Mesenchymal stem cell (in vitro differentiated cells and primary cell): Measurements from ENCODE around the gene CCDC188.

Source experiments
- DNase-seq: peaks from one replicate; pipeline ENCODE4 v3.0.0-alpha.2; 2013
- H2AFZ ChIP-seq: one replicate; pipeline ENCODE4 v1.6.1; 2013; ENCODE audit warnings: low read depth, mild to moderate bottlenecking, control low read depth, inconsistent platforms, low read length, moderate library complexity
- H2AK5ac ChIP-seq: 2 replicates; pipeline ENCODE4 v1.6.1; 2013; ENCODE audit warnings: low read length, moderate library complexity, mild to moderate bottlenecking, inconsistent platforms; ENCODE audit not compliant: severe bottlenecking
- H2BK120ac ChIP-seq: one replicate; pipeline ENCODE4 v1.6.1; 2013; ENCODE audit warnings: low read depth, mild to moderate bottlenecking, inconsistent platforms, low read length, moderate library complexity
- H2BK12ac ChIP-seq, 2 experiments: one replicate each; pipeline ENCODE4 v1.6.1; 2013; ENCODE audit warnings: inconsistent platforms in 2 of 2, low read length in 2 of 2, mild to moderate bottlenecking in 2 of 2, moderate library complexity in 2 of 2, control low read depth in 1 of 2
- H2BK15ac ChIP-seq: one replicate; pipeline ENCODE4 v1.6.1; 2013; ENCODE audit warnings: mild to moderate bottlenecking, low read depth, inconsistent platforms; ENCODE audit not compliant: poor library complexity, severe bottlenecking
- H2BK5ac ChIP-seq: 2 replicates; pipeline ENCODE4 v1.6.1; 2013; ENCODE audit warnings: low read depth, mild to moderate bottlenecking, low read length, control low read depth, inconsistent platforms; ENCODE audit not compliant: poor library complexity, severe bottlenecking
- H3K14ac ChIP-seq, 2 experiments: one replicate each; pipeline ENCODE4 v1.6.1; 2013; ENCODE audit warnings: inconsistent platforms in 2 of 2, low read length in 2 of 2, control low read depth in 1 of 2, mild to moderate bottlenecking in 1 of 2, moderate library complexity in 1 of 2
- H3K18ac ChIP-seq, 2 experiments: one replicate each; pipeline ENCODE4 v1.6.1; 2013; ENCODE audit warnings: inconsistent platforms in 2 of 2, low read length in 2 of 2, control low read depth in 1 of 2, low read depth in 1 of 2, mild to moderate bottlenecking in 1 of 2
- H3K23ac ChIP-seq, 2 experiments: one replicate each; pipeline ENCODE4 v1.6.1; 2013; ENCODE audit warnings: inconsistent platforms in 2 of 2, low read length in 2 of 2, mild to moderate bottlenecking in 2 of 2, moderate library complexity in 2 of 2, control low read depth in 1 of 2
- H3K27ac ChIP-seq: 2 replicates; pipeline ENCODE4 v1.5.1; 2013; ENCODE audit warnings: mild to moderate bottlenecking, moderate library complexity, low read length, control low read depth, inconsistent platforms; ENCODE audit not compliant: poor library complexity, severe bottlenecking
- H3K27me3 ChIP-seq, 2 experiments: 2 replicates each; pipeline versions ENCODE4 v1.6.1 to v1.7.0; 2013; ENCODE audit warnings: low read length in 2 of 2, mild to moderate bottlenecking in 2 of 2, moderate library complexity in 2 of 2, control low read depth in 1 of 2, inconsistent platforms in 1 of 2; ENCODE audit not compliant: control insufficient read depth in 1 of 2, insufficient read depth in 1 of 2
- H3K36me3 ChIP-seq, 2 experiments: 2 replicates each; pipeline versions ENCODE4 v1.6.1 to v1.7.0; 2013; ENCODE audit warnings: low read length in 2 of 2, control low read depth in 1 of 2, inconsistent platforms in 1 of 2, low read depth in 1 of 2, mild to moderate bottlenecking in 1 of 2; ENCODE audit not compliant: insufficient read depth in 2 of 2, control insufficient read depth in 1 of 2
- H3K4ac ChIP-seq, 2 experiments: one replicate each; pipeline ENCODE4 v1.6.1; 2013; ENCODE audit warnings: inconsistent platforms in 2 of 2, low read length in 2 of 2, mild to moderate bottlenecking in 2 of 2, moderate library complexity in 2 of 2, control low read depth in 1 of 2, low read depth in 1 of 2
- H3K4me1 ChIP-seq: 2 replicates; pipeline ENCODE4 v1.6.1; 2013; ENCODE audit warnings: low read depth, low read length, control low read depth; ENCODE audit not compliant: control insufficient read depth, insufficient read depth
- H3K4me2 ChIP-seq: 2 replicates; pipeline ENCODE4 v1.6.1; 2013; ENCODE audit warnings: low read length, mild to moderate bottlenecking, inconsistent platforms; ENCODE audit not compliant: poor library complexity, severe bottlenecking
- H3K4me3 ChIP-seq, 2 experiments: 2 replicates each; pipeline versions ENCODE4 v1.5.1 to v1.7.0; 2013; ENCODE audit warnings: low read length in 2 of 2, mild to moderate bottlenecking in 2 of 2, control low read depth in 1 of 2, low read depth in 1 of 2; ENCODE audit not compliant: insufficient read depth in 1 of 2
- H3K79me1 ChIP-seq: replicated peaks from 2 replicates; pipeline ENCODE4 v1.6.1; 2013; ENCODE audit warnings: mild to moderate bottlenecking, control low read depth, low read length, inconsistent platforms; ENCODE audit not compliant: poor library complexity, severe bottlenecking
- H3K9ac ChIP-seq: 2 replicates; pipeline ENCODE4 v1.7.0; 2013; ENCODE audit warnings: mild to moderate bottlenecking, low read length, moderate library complexity
- H3K9me3 ChIP-seq: 2 replicates; pipeline ENCODE4 v1.7.0; 2013; ENCODE audit warnings: mild to moderate bottlenecking, low read length; ENCODE audit not compliant: control insufficient read depth
- H4K8ac ChIP-seq: one replicate; pipeline ENCODE4 v1.6.1; 2013; ENCODE audit warnings: inconsistent platforms, mild to moderate bottlenecking, low read length, moderate library complexity
- H4K91ac ChIP-seq: one replicate; pipeline ENCODE4 v1.6.1; 2013; ENCODE audit warnings: mild to moderate bottlenecking, low read length, inconsistent platforms
- WGBS: methylation state at CpG from one replicate; pipeline ENCODE4 v1.1.7; 2013; ENCODE audit warnings: mixed read lengths; 5-methylcytosine and 5-hydroxymethylcytosine counted together

The CCDC188 gene

DNA sequence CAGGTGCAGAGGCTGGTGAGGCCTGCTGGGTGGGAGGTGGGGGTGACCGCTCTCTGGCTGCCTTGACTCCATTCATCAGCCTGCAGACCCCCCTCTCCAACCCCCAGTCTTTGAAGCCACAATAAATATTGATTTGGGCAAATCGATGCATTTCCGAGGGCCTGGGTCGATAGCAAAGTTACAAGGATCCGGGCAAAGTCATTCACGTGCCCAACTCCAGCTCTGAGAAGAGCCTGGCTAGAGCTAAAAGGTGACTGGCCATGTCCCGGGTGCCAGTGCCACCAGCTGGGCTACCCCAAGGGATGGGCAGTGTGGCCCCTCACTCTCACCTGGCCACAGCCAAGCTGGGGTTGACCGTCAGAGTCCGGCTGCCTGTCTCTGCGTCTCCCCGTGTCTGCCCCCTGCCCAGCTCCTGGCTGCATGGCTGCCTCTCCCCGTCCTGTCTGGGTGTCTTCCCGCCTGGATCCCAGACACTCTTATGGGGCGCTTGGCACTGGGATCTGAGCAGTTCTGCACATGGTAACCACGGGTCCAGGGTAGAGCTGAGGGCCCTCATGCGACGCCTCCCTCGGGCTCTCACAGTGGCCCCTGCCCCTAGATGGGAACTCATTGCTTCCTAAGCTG is 46.7 kb upstream of the CCDC188 start:
- no peak for DNase-seq
- Histone ChIP-seq H2BK12ac (no peak overlapping the region), H2BK5ac (no peak overlapping the region), H2AFZ (no peak overlapping the region), H4K8ac (no peak overlapping the region), H4K91ac (no peak overlapping the region), H3K18ac (no peak overlapping the region), H3K14ac (no peak overlapping the region), H3K4me1 (peaks cover 2% of the 10 kb centered on the region), H3K23ac (no peak overlapping the region), H2BK15ac (no peak overlapping the region), H3K9ac (no peak overlapping the region), H3K4me3 (no peak overlapping the region), H3K27me3 (peaks cover 34 to 58% of the 10 kb centered on the region in 2 experiments), H3K4me2 (no peak overlapping the region), H2BK120ac (no peak overlapping the region), H3K9me3 (no peaks in the 10 kb centered on the region), H3K27ac (no peak overlapping the region), H3K36me3 (no peaks in the 10 kb centered on the region), H2AK5ac (no peak overlapping the region), H3K79me1 (no peaks in the 10 kb centered on the region), H3K4ac (no peak overlapping the region)
- 86% methylated on average over 17 of the region's 18 CpGs for WGBS

DNA sequence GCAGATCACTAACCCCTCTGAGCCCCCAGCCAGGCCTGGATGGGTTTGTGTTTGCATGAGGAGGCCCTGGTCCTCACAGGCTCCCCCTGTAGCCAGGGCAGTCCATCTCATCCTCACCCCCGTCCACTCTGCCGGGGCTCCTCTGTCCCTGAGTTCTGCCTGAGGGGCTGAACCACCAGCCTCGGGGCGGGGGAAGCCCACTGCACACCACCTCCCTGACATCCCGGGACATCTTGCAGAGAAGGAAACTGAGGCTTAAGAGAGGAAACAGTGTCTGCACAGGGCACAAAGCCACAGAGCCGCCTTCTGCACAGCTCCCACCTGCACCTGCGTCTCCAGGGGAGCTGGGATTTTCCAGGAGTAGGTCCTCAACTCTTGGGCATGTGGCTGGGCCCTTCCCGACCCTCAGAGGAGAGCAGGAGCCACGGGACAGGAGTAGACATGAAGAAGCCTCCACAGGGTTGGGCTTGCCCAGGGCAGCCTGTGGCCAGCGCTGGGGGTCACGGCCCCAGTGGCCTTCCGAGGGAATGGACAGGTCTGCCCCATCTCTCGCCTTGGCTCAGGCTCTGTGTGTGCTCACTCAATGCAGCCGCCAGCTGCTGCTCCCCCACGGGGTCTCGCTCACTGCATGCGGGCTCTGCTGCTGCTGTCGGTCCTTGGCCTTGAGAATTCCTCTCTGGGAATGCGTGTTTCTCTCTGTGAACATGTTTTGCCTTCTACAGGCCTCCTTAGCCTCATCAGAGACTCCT is 45.4 kb upstream of the CCDC188 start:
- Histone ChIP-seq H2AFZ (no peak overlapping the region), H2BK12ac (no peak overlapping the region), H3K18ac (no peak overlapping the region), H2BK120ac (no peak overlapping the region), H3K36me3 (no peaks in the 10 kb centered on the region), H2BK5ac (no peak overlapping the region), H2BK15ac (no peak overlapping the region), H3K4me2 (no peak overlapping the region), H3K14ac (no peak overlapping the region), H3K4ac (no peak overlapping the region), H3K23ac (no peak overlapping the region), H3K4me3 (no peak overlapping the region), H3K9me3 (no peaks in the 10 kb centered on the region), H3K4me1 (peaks cover 2% of the 10 kb centered on the region), H3K27me3 (peaks cover 34 to 56% of the 10 kb centered on the region in 2 experiments), H3K79me1 (no peaks in the 10 kb centered on the region), H4K91ac (no peak overlapping the region), H3K9ac (no peak overlapping the region), H2AK5ac (no peak overlapping the region), H3K27ac (no peak overlapping the region), H4K8ac (no peak overlapping the region)
- no peak for DNase-seq
- WGBS = 85% methylated on average over 19 of the region's 19 CpGs

DNA sequence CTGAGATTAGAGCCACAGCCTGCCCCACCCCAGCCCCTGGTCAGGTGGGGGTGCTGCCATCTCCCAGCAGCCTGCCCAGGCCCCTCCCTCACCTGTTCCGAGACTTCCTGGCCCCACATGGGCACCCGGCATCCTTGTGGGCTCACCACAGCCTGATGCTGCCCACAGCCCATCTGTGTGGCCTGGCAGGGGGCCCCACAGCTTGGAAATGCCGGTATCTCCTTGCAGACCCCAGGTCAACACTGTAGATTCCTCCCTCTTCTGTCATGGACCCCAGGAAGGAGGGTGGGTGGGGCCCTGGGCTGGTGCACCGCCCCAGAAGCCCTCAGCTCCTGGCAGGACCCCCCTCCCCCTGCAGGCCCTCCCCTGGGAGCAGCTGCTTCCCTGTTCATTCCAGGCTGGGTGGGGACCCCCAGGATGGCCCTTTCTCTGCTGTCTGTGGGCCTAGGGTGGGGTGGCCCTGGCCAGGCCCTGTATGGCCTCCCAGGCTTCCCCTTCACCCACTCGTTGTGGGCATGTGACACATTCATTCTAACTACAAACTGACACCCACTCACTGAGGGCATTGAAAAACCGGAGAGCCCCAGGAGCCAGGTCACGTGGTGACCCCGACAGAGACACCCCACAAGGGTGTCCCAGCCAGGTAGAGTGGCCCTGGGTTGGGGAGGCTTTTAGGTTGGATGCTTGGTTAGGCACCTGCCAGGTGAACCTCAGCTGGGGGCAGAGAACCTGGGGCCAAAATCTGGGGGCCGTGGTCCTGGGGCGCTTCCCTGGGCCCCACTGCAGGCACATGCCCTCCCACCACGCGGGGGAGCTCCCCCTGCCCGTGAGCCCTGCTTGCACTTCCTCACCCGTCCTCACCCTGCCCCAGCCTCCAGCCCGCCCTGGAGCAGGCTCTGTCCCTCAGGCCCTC is 44.1 kb upstream of the CCDC188 start:
- Histone ChIP-seq H3K14ac (peak overlapping the region in 1 of 2 experiments; percentile 41), H4K91ac (no peak overlapping the region)
- 66% methylated on average over 13 of the region's 15 CpGs for WGBS

More for the DNA sequence above, 44.1 kb upstream of the CCDC188 start:
- Histone ChIP-seq H3K79me1 (no peaks in the 10 kb centered on the region), H2BK15ac (no peak overlapping the region), H3K4ac (no peak overlapping the region), H3K23ac (no peak overlapping the region), H3K9ac (no peak overlapping the region), H2AK5ac (no peak overlapping the region), H3K36me3 (no peaks in the 10 kb centered on the region), H4K8ac (peak overlapping the region; percentile 24), H2AFZ (no peak overlapping the region), H2BK5ac (no peak overlapping the region), H3K27me3 (peaks cover 34 to 57% of the 10 kb centered on the region in 2 experiments), H3K4me3 (no peak overlapping the region), H3K4me2 (no peak overlapping the region), H3K18ac (no peak overlapping the region), H3K27ac (no peak overlapping the region), H3K4me1 (no peaks in the 10 kb centered on the region), H3K9me3 (no peaks in the 10 kb centered on the region), H2BK120ac (no peak overlapping the region), H2BK12ac (no peak overlapping the region)
- no peak for DNase-seq
